ENCODE results near the gene ZNF618. TPM values are rescaled to one million over a fixed set of nuclear protein-coding genes. Genes with fewer than 3 reads are reported as not detected.
A peak's percentile ranks its signal among the peaks of the same experiment; 100 is the strongest.

Gene ZNF618
- total RNA-seq, 1 experiment from 2014 or later = 1.2 TPM

GRCh38 chr9:114003351-114003750, 127.2 kb downstream of the ZNF618 start:
- ChIA-PET CTCF (no interaction called here), POLR2A (no interaction called here)
- Mint-ChIP-seq H3K4me3 (ENCODE audit: unreplicated experiment) (no peak overlapping the region), H3K36me3 (ENCODE audit: insufficient read depth, unreplicated experiment) (no peaks in the 10 kb centered on the region), H3K27me3 (ENCODE audit: insufficient read depth, unreplicated experiment) (no peaks in the 10 kb centered on the region), H3K27ac (ENCODE audit: unreplicated experiment) (no peak overlapping the region), H3K4me1 (ENCODE audit: low read depth, unreplicated experiment) (no peaks in the 10 kb centered on the region), H3K9me3 (ENCODE audit: unreplicated experiment) (no peaks in the 10 kb centered on the region)
- no peak for TF ChIP-seq CTCF (IDR thresholded peaks at IDR 0.05; ENCODE audit: insufficient read depth in 1 of 2, low read depth in 1 of 2, low read length in 1 of 2, severe bottlenecking in 1 of 2, unreplicated experiment in 1 of 2)
- H3K4me1 ChIP-seq = no peaks in the 10 kb centered on the region
- no TSS peak for BruUV-seq (replicated peaks)
- no peaks in the 10 kb centered on the region for H3K36me3 ChIP-seq (ENCODE audit: control insufficient read depth, insufficient read depth, low read length)
- H3K4me3 ChIP-seq (ENCODE audit: low read depth, low read length) = no peak overlapping the region
- H3K27me3 ChIP-seq (replicated peaks; ENCODE audit: control insufficient read depth, insufficient read depth, low read length) = no peaks in the 10 kb centered on the region
- no peaks in the 10 kb centered on the region for H3K9me3 ChIP-seq
- intact Hi-C loops (cut with micrococcal nuclease; ENCODE audit: unreplicated experiment) = no loop called here
- DNase-seq = no peak

- no peak for TF ChIP-seq CTCF (IDR thresholded peaks at IDR 0.05; ENCODE audit: insufficient read depth in 1 of 2, low read depth in 1 of 2, low read length in 1 of 2, severe bottlenecking in 1 of 2, unreplicated experiment in 1 of 2)
- H3K9me3 Mint-ChIP-seq (ENCODE audit: unreplicated experiment) = no peaks in the 10 kb centered on the region
- H3K9me3 ChIP-seq = no peaks in the 10 kb centered on the region
- H3K4me3 Mint-ChIP-seq (ENCODE audit: unreplicated experiment) = no peak overlapping the region
- no peak overlapping the region for H3K4me3 ChIP-seq (ENCODE audit: low read depth, low read length)
- no peak for DNase-seq
- H3K36me3 Mint-ChIP-seq (ENCODE audit: insufficient read depth, unreplicated experiment) = no peaks in the 10 kb centered on the region
- H3K36me3 ChIP-seq (ENCODE audit: control insufficient read depth, insufficient read depth, low read length) = no peaks in the 10 kb centered on the region
- no peak overlapping the region for H3K27ac Mint-ChIP-seq (ENCODE audit: unreplicated experiment)
- H3K27me3 ChIP-seq (replicated peaks; ENCODE audit: control insufficient read depth, insufficient read depth, low read length) = no peaks in the 10 kb centered on the region
- H3K27me3 Mint-ChIP-seq (ENCODE audit: insufficient read depth, unreplicated experiment) = no peaks in the 10 kb centered on the region
- no peaks in the 10 kb centered on the region for H3K4me1 ChIP-seq
- BruUV-seq (replicated peaks) = no TSS peak
- POLR2A ChIA-PET = no interaction called here
- CTCF ChIA-PET = no interaction called here
- H3K4me1 Mint-ChIP-seq (ENCODE audit: low read depth, unreplicated experiment) = no peaks in the 10 kb centered on the region
- intact Hi-C loops (cut with micrococcal nuclease; ENCODE audit: unreplicated experiment) = no loop called here
These were observed 127.6 kb downstream of the ZNF618 start for GRCh38 chr9:114003758-114004157.

GRCh38 chr9:114004221-114004716, 128.2 kb downstream of the ZNF618 start:
- Histone ChIP-seq H3K9me3 (no peaks in the 10 kb centered on the region), H3K27me3 (replicated peaks; ENCODE audit: control insufficient read depth, insufficient read depth, low read length) (no peaks in the 10 kb centered on the region), H3K4me3 (ENCODE audit: low read depth, low read length) (no peak overlapping the region), H3K36me3 (ENCODE audit: control insufficient read depth, insufficient read depth, low read length) (no peaks in the 10 kb centered on the region), H3K4me1 (no peaks in the 10 kb centered on the region)
- BruUV-seq (replicated peaks) = no TSS peak
- Mint-ChIP-seq H3K27ac (ENCODE audit: unreplicated experiment) (no peak overlapping the region), H3K27me3 (ENCODE audit: insufficient read depth, unreplicated experiment) (no peaks in the 10 kb centered on the region), H3K4me1 (ENCODE audit: low read depth, unreplicated experiment) (no peaks in the 10 kb centered on the region), H3K9me3 (ENCODE audit: unreplicated experiment) (no peaks in the 10 kb centered on the region), H3K4me3 (ENCODE audit: unreplicated experiment) (no peak overlapping the region), H3K36me3 (ENCODE audit: insufficient read depth, unreplicated experiment) (no peaks in the 10 kb centered on the region)
- intact Hi-C loops (cut with micrococcal nuclease; ENCODE audit: unreplicated experiment) = no loop called here
- TF ChIP-seq CTCF (IDR thresholded peaks at IDR 0.05; ENCODE audit: insufficient read depth in 1 of 2, low read depth in 1 of 2, low read length in 1 of 2, severe bottlenecking in 1 of 2, unreplicated experiment in 1 of 2) = no peak
- DNase-seq = peak in 1 of 2 experiments; percentile 12
- ChIA-PET POLR2A (no interaction called here), CTCF (no interaction called here)
